Osteoblast (primary cell): Measurements from ENCODE around the gene LRRC59. TPM values are rescaled to one million over a fixed set of nuclear protein-coding genes. Genes with fewer than 3 reads are reported as not detected.

Source experiments
- DNase-seq: peaks from one replicate; pipeline ENCODE4 v3.0.0; 2011; ENCODE audit warnings: low spot score, mixed read lengths; ENCODE audit not compliant: insufficient read length; ENCODE audit errors: missing footprints
- H2AFZ ChIP-seq: 2 replicates; pipeline ENCODE4 v1.6.0; 2011; ENCODE audit warnings: mild to moderate bottlenecking, low read length
- H3K27ac ChIP-seq: 2 replicates; pipeline ENCODE4 v1.5.1; 2011; ENCODE audit warnings: mild to moderate bottlenecking, low read depth, low read length, moderate library complexity
- H3K27me3 ChIP-seq: 2 replicates; pipeline ENCODE4 v1.6.0; 2012; ENCODE audit warnings: mild to moderate bottlenecking, control low read depth, inconsistent platforms, low read length, moderate library complexity; ENCODE audit not compliant: insufficient read depth
- H3K36me3 ChIP-seq: 2 replicates; pipeline ENCODE4 v1.5.1; 2011; ENCODE audit warnings: mild to moderate bottlenecking, low read length, control low read depth, moderate library complexity; ENCODE audit not compliant: insufficient read depth
- H3K4me1 ChIP-seq: 2 replicates; pipeline ENCODE4 v1.5.1; 2011; ENCODE audit warnings: mild to moderate bottlenecking, low read length, control low read depth, moderate library complexity; ENCODE audit not compliant: insufficient read depth
- H3K4me2 ChIP-seq: 2 replicates; pipeline ENCODE4 v1.6.0; 2011; ENCODE audit warnings: mild to moderate bottlenecking, low read length; ENCODE audit not compliant: insufficient read depth
- H3K4me3 ChIP-seq: fragments of 200-600 bp; sonication (generic); 3 replicates; pipeline ENCODE4 v1.5.1; 2012; ENCODE audit warnings: mild to moderate bottlenecking, low read length, inconsistent platforms; ENCODE audit not compliant: insufficient read depth
- H3K79me2 ChIP-seq: 2 replicates; pipeline ENCODE4 v1.6.0; 2012; ENCODE audit warnings: mild to moderate bottlenecking, low read length, control low read depth, inconsistent platforms; ENCODE audit not compliant: insufficient read depth
- H3K9me3 ChIP-seq: 2 replicates; pipeline ENCODE4 v1.5.1; 2011; ENCODE audit warnings: low read depth, low read length, control low read depth
- H4K20me1 ChIP-seq: 2 replicates; pipeline ENCODE4 v1.6.0; 2012; ENCODE audit warnings: mild to moderate bottlenecking, low read length, control low read depth; ENCODE audit not compliant: insufficient read depth
- CTCF ChIP-seq: IDR thresholded peaks from 2 replicates; pipeline ENCODE4 v1.5.1; 2011; ENCODE audit warnings: mild to moderate bottlenecking, low read depth, low read length, moderate library complexity; ENCODE audit errors: extremely low read depth
- total RNA-seq: library from RNA; depleted of rRNA; stranded (reverse); fragments of >200 nt; gene quantifications from 2 replicates; pipeline ENCODE4 v1.2.3, GENCODE V29; 2012

LRRC59 gene
- total RNA-seq, 1 donor = 121 TPM

DNA sequence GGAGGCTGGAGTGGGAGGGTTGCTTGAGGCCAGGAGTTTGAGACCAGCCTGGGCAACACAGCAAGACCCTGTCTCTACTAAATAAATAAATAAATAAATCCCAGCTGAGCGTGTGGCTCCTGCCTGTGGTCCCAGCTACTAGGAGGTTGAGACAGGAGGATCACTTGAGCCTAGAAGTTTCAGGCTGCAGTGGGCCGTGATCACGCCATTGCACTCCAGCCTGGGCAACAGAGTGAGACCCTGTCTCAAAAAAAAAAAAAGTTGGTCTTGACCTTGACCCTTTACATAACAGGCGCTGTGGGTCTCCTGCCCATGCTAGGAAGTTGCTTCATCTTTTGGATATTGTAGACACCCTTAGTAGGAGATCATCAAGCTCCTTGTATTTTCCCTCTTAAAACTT lies 40.1 kb upstream of the LRRC59 start:
- Histone ChIP-seq H3K36me3 (peaks cover 2% of the 10 kb centered on the region), H3K4me2 (no peak overlapping the region), H3K27me3 (no peaks in the 10 kb centered on the region), H3K4me1 (no peaks in the 10 kb centered on the region), H3K27ac (no peak overlapping the region), H3K79me2 (peaks cover 7% of the 10 kb centered on the region), H2AFZ (no peak overlapping the region), H4K20me1 (peaks cover 6% of the 10 kb centered on the region), H3K9me3 (no peaks in the 10 kb centered on the region), H3K4me3 (no peak overlapping the region)
- no peak for TF ChIP-seq CTCF
- DNase-seq = no peak

- DNase-seq = peak; percentile 19
- no peak overlapping the region for H3K4me3 ChIP-seq
- peaks cover 9% of the 10 kb centered on the region for H4K20me1 ChIP-seq
- H3K27ac ChIP-seq = no peak overlapping the region
- H2AFZ ChIP-seq = no peak overlapping the region
- peaks cover 38% of the 10 kb centered on the region for H3K79me2 ChIP-seq
- H3K4me1 ChIP-seq = peaks cover 6% of the 10 kb centered on the region
- TF ChIP-seq CTCF = no peak
- no peak overlapping the region for H3K4me2 ChIP-seq
- H3K36me3 ChIP-seq = peaks cover 2% of the 10 kb centered on the region
- H3K27me3 ChIP-seq = no peaks in the 10 kb centered on the region
- H3K9me3 ChIP-seq = no peaks in the 10 kb centered on the region
Measured at GRCh38 chr17:50432125-50432762, 34.9 kb upstream of the LRRC59 start.

- Histone ChIP-seq H4K20me1 (peaks cover 9% of the 10 kb centered on the region), H3K4me1 (peaks cover 15% of the 10 kb centered on the region), H3K36me3 (peaks cover 2% of the 10 kb centered on the region), H3K27ac (no peak overlapping the region), H3K27me3 (no peaks in the 10 kb centered on the region), H3K4me2 (no peak overlapping the region), H3K79me2 (peaks cover 42% of the 10 kb centered on the region), H2AFZ (no peak overlapping the region), H3K4me3 (no peak overlapping the region), H3K9me3 (no peaks in the 10 kb centered on the region)
- DNase-seq = peak; percentile 21
- TF ChIP-seq CTCF = no peak
Measured at GRCh38 chr17:50430821-50431618, 33.7 kb upstream of the LRRC59 start.

DNA sequence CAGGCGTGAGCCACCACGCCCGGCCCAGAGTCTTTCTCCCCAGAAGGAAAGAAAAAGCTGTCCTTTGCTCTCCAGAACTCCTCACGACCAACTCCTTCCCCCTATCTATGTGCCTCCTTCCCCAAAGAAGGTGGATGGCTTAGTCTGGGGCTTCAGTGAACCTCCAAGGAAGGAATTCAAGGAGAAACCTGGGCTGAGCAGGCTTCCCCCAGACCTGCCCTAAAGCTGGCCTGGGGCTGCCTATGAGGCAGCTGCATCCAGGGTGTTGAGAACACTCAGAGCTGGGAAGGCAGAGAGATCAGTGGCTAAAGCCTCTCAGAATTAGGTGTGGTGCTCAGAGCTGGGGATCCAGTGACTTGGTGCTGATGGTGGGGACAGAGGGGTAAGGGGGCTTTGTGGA lies 32.5 kb upstream of the LRRC59 start:
- peaks cover 9% of the 10 kb centered on the region for H4K20me1 ChIP-seq
- H3K27me3 ChIP-seq = no peaks in the 10 kb centered on the region
- H3K9me3 ChIP-seq = no peaks in the 10 kb centered on the region
- H2AFZ ChIP-seq = no peak overlapping the region
- no peak overlapping the region for H3K27ac ChIP-seq
- H3K79me2 ChIP-seq = peaks cover 42% of the 10 kb centered on the region
- no peak for TF ChIP-seq CTCF
- no peak overlapping the region for H3K4me2 ChIP-seq
- no peak overlapping the region for H3K4me3 ChIP-seq
- H3K4me1 ChIP-seq = peaks cover 25% of the 10 kb centered on the region
- DNase-seq = peak; percentile 25
- peaks cover 2% of the 10 kb centered on the region for H3K36me3 ChIP-seq
